Sigmoid colon (tissue), 7 donors: Measurements from ENCODE around the gene HNRNPUL1. TPM values are rescaled to one million over a fixed set of nuclear protein-coding genes. Genes with fewer than 3 reads are reported as not detected.

Experiments
- DNase-seq: peaks from one replicate; pipeline ENCODE4 v3.0.0-alpha.2; 2019
- H3K27ac ChIP-seq, 4 donors: fragments of 200-600 bp; sonication (generic); one replicate each; pipeline ENCODE4 v1.5.1; 2016 to 2019; ENCODE audit warnings: mild to moderate bottlenecking in 1 of 4
- H3K27me3 ChIP-seq, 3 donors: fragments of 200-600 bp; sonication (generic); one replicate each; pipeline ENCODE4 v1.5.1; 2019; ENCODE audit warnings: mild to moderate bottlenecking in 1 of 3
- H3K36me3 ChIP-seq, 4 donors: fragments of 200-600 bp; sonication (generic); one replicate each; pipeline ENCODE4 v1.5.1; 2016 to 2019
- H3K4me1 ChIP-seq, 4 donors: fragments of 200-600 bp; sonication (generic); one replicate each; pipeline ENCODE4 v1.5.1; 2017 to 2019
- H3K4me3 ChIP-seq, 4 donors: fragments of 200-600 bp; sonication (generic); one replicate each; pipeline ENCODE4 v1.5.1; 2017 to 2019; ENCODE audit warnings: mild to moderate bottlenecking in 2 of 4, moderate library complexity in 1 of 4
- H3K9me3 ChIP-seq, 4 donors: fragments of 200-600 bp in 3 of 4; sonication (generic) in 3 of 4; one replicate each; pipeline versions ENCODE4 v1.5.1 to v1.6.1; 2013 to 2019
- CTCF ChIP-seq, 4 experiments: fragments of 450-650 bp in 3 of 4; fragments of 200-600 bp in 1 of 4; IDR thresholded peaks; one replicate each; pipeline ENCODE4 v1.5.1; 2016 to 2019; ENCODE audit warnings: antibody characterized with exemption in 4 of 4, mild to moderate bottlenecking in 3 of 4, moderate library complexity in 2 of 4
- EP300 ChIP-seq, 4 donors: sonication (generic); formaldehyde crosslinking; IDR thresholded peaks; one replicate each; pipeline ENCODE4 v1.6.1; 2017; ENCODE audit warnings: antibody characterized with exemption in 4 of 4
- POLR2A ChIP-seq, 2 donors: fragments of 450-650 bp; IDR thresholded peaks; one replicate each; pipeline ENCODE4 v1.6.1; 2016; ENCODE audit warnings: antibody characterized with exemption in 2 of 2, mild to moderate bottlenecking in 2 of 2, moderate library complexity in 2 of 2
- POLR2AphosphoS5 ChIP-seq, 4 donors: sonication (generic); formaldehyde crosslinking; IDR thresholded peaks; one replicate each; pipeline ENCODE4 v1.6.1; 2017; ENCODE audit warnings: antibody characterized with exemption in 4 of 4
- WGBS, 2 donors: extraction: QIAGEN DNeasy Blood & Tissue Kit; methylation state at CpG; one replicate each; pipeline ENCODE4 v1.1.7; 2013; 5-methylcytosine and 5-hydroxymethylcytosine counted together
- intact Hi-C: fragments of 100-400 bp; cut with DNase I; formaldehyde crosslinking; loops from one replicate; pipeline ENCODE4 v1.15.1; 2023
- polyA plus RNA-seq, 3 donors: library from polyadenylated mRNA; stranded (reverse); fragments of 200-250 nt; gene quantifications; one replicate each; pipeline ENCODE4 v1.2.3, GENCODE V29; 2013
- total RNA-seq, 4 donors: library from RNA; depleted of rRNA; stranded (reverse); fragments of >200 nt; gene quantifications; one replicate each; pipeline ENCODE4 v1.1.0, GENCODE V29; 2016
- donor health status: healthy with polysubstance abuse.
- donor health status: Bipolar disorder and iron deficiency.
- donor health status: healthy.

HNRNPUL1 gene
- total and polyA plus RNA-seq, 7 donors, result 61.9 to 153 (median 129) TPM

GRCh38 chr19:41310033-41310831 is 46.1 kb downstream of the HNRNPUL1 start, which contains the start of gene CCDC97:
CCDC97 (plus strand) TSS chr19:41310172; CDS start chr19:41310311, 139 bp downstream.
- 0% methylated on average over 47 of the region's 47 CpGs for WGBS, 2 donors
- peak within 1 kb of the TSS; percentile 88 to 96 (median 95) for H3K27ac ChIP-seq
- peak within 1 kb of the TSS; percentile 61 to 83 (median 68) for H3K4me3 ChIP-seq
- DNase-seq, result peak; percentile 92
- TF ChIP-seq POLR2A (IDR thresholded peaks at IDR 0.05), result peak; percentile 58 to 78
- TF ChIP-seq POLR2AphosphoS5 (IDR thresholded peaks at IDR 0.05), result peak; percentile 79 to 89 (median 88)
- TF ChIP-seq CTCF (IDR thresholded peaks at IDR 0.05), result no peak
- peak in 2 of 4 donors; percentile 21 to 26 for TF ChIP-seq EP300 (IDR thresholded peaks at IDR 0.05)
- H3K9me3 ChIP-seq, result no peaks in the 10 kb centered on the region
- peaks cover 0 to 41% (median 36%) of the 10 kb centered on the region in 4 donors for H3K4me1 ChIP-seq
- no peaks in the 10 kb centered on the region for H3K27me3 ChIP-seq
- intact Hi-C loops, result loop anchor here (5.0 kb wide), 1 partner anchor 42 kb away; the partner anchor contains the start of gene TGFB1
- peaks cover 19 to 52% (median 26%) of the 10 kb centered on the region in 4 donors for H3K36me3 ChIP-seq

GRCh38 chr19:41311072-41311471 is 46.9 kb downstream of the HNRNPUL1 start:
- Histone ChIP-seq H3K36me3 (peaks cover 10 to 52% (median 18%) of the 10 kb centered on the region in 4 donors), H3K4me3 (peak overlapping the region; percentile 61 to 83 (median 68)), H3K27ac (peak overlapping the region; percentile 88 to 96 (median 95)), H3K4me1 (peaks cover 0 to 37% (median 36%) of the 10 kb centered on the region in 4 donors), H3K27me3 (no peaks in the 10 kb centered on the region), H3K9me3 (no peaks in the 10 kb centered on the region)
- TF ChIP-seq CTCF (IDR thresholded peaks at IDR 0.05), result no peak
- no peak for TF ChIP-seq POLR2AphosphoS5 (IDR thresholded peaks at IDR 0.05)
- TF ChIP-seq POLR2A (IDR thresholded peaks at IDR 0.05), result no peak
- TF ChIP-seq EP300 (IDR thresholded peaks at IDR 0.05), result no peak
- DNase-seq, result no peak
- intact Hi-C loops, result loop anchor here (5.0 kb wide), 1 partner anchor 41 kb away; the partner anchor contains the start of gene TGFB1
- WGBS, 2 donors, result 46 to 68% methylated on average over 5 of the region's 5 CpGs

GRCh38 chr19:41311613-41312012 is 47.4 kb downstream of the HNRNPUL1 start:
- Histone ChIP-seq H3K36me3 (peaks cover 6 to 52% (median 18%) of the 10 kb centered on the region in 4 donors), H3K4me3 (no peak overlapping the region), H3K4me1 (peaks cover 0 to 37% (median 36%) of the 10 kb centered on the region in 4 donors), H3K27ac (no peak overlapping the region), H3K9me3 (no peaks in the 10 kb centered on the region), H3K27me3 (no peaks in the 10 kb centered on the region)
- intact Hi-C loops, result loop anchor here (5.0 kb wide), 1 partner anchor 41 kb away; the partner anchor contains the start of gene TGFB1
- no peak for DNase-seq
- 92% methylated on average over 8 of the region's 8 CpGs for WGBS, 2 donors
- TF ChIP-seq POLR2A (IDR thresholded peaks at IDR 0.05) (no peak), POLR2AphosphoS5 (IDR thresholded peaks at IDR 0.05) (no peak), CTCF (IDR thresholded peaks at IDR 0.05) (no peak), EP300 (IDR thresholded peaks at IDR 0.05) (no peak)

GRCh38 chr19:41316306-41316920 is 52.2 kb downstream of the HNRNPUL1 start:
- intact Hi-C loops, result no loop called here
- no peak for DNase-seq

More at GRCh38 chr19:41316306-41316920, 52.2 kb downstream of the HNRNPUL1 start:
- no peak for TF ChIP-seq CTCF (IDR thresholded peaks at IDR 0.05)
- no peak for TF ChIP-seq POLR2A (IDR thresholded peaks at IDR 0.05)
- TF ChIP-seq EP300 (IDR thresholded peaks at IDR 0.05), result no peak
- no peak for TF ChIP-seq POLR2AphosphoS5 (IDR thresholded peaks at IDR 0.05)
- Histone ChIP-seq H3K36me3 (peaks cover 0 to 86% (median 47%) of the 10 kb centered on the region in 4 donors), H3K9me3 (no peaks in the 10 kb centered on the region), H3K4me1 (peaks cover 0 to 11% (median 10%) of the 10 kb centered on the region in 4 donors), H3K27ac (no peak overlapping the region), H3K4me3 (no peak overlapping the region), H3K27me3 (no peaks in the 10 kb centered on the region)
- 97 to 98% methylated on average over 24 of the region's 24 CpGs for WGBS, 2 donors
